Measurements from ENCODE around the gene ROR1. TPM values are rescaled to one million over a fixed set of nuclear protein-coding genes. Genes with fewer than 3 reads are reported as not detected.

Gene ROR1
- total RNA-seq, 1 experiment from 2014 or later = 37.2 TPM

GRCh38 chr1:63773496-63773814, 362 bp upstream of the ROR1 start:
- CTCF ChIA-PET = interaction anchor here (0.9 to 2.4 kb wide), 5 partner anchors 82 to 390 kb away, joined by 3 to 9 read pairs (median 7); no protein-coding TSS in a partner anchor
- peak overlapping the region; percentile 77 for H3K27ac Mint-ChIP-seq (ENCODE audit: unreplicated experiment)
- Histone ChIP-seq H3K4me3 (ENCODE audit: low read depth, low read length) (peak overlapping the region; percentile 84), H3K9me3 (no peaks in the 10 kb centered on the region), H3K36me3 (ENCODE audit: control insufficient read depth, insufficient read depth, low read length) (no peaks in the 10 kb centered on the region), H3K27me3 (replicated peaks; ENCODE audit: control insufficient read depth, insufficient read depth, low read length) (no peaks in the 10 kb centered on the region), H3K4me1 (peaks cover 13% of the 10 kb centered on the region)
- DNase-seq = no peak
- peaks cover 12% of the 10 kb centered on the region for H3K4me1 Mint-ChIP-seq (ENCODE audit: low read depth, unreplicated experiment)
- peak overlapping the region; percentile 91 for H3K4me3 Mint-ChIP-seq (ENCODE audit: unreplicated experiment)
- no TSS peak for BruUV-seq (replicated peaks)
- H3K9me3 Mint-ChIP-seq (ENCODE audit: unreplicated experiment) = no peaks in the 10 kb centered on the region
- intact Hi-C loops (cut with micrococcal nuclease; ENCODE audit: unreplicated experiment) = loop anchor here (1.0 to 10.0 kb wide), 5 partner anchors 56 to 469 kb away; no protein-coding TSS in a partner anchor
- no peaks in the 10 kb centered on the region for H3K36me3 Mint-ChIP-seq (ENCODE audit: insufficient read depth, unreplicated experiment)
- H3K27me3 Mint-ChIP-seq (ENCODE audit: insufficient read depth, unreplicated experiment) = no peaks in the 10 kb centered on the region
- POLR2A ChIA-PET = interaction anchor here (0.6 to 1.1 kb wide), 3 partner anchors 56 to 209 kb away, joined by 3 to 5 read pairs (median 3); no protein-coding TSS in a partner anchor
- TF ChIP-seq CTCF (IDR thresholded peaks at IDR 0.05; ENCODE audit: insufficient read depth in 1 of 2, low read depth in 1 of 2, low read length in 1 of 2, severe bottlenecking in 1 of 2, unreplicated experiment in 1 of 2) = no peak

- H3K36me3 ChIP-seq (ENCODE audit: control insufficient read depth, insufficient read depth, low read length) = no peaks in the 10 kb centered on the region
- H3K9me3 ChIP-seq = no peaks in the 10 kb centered on the region
- H3K4me3 ChIP-seq (ENCODE audit: low read depth, low read length) = peak overlapping the region; percentile 84
- no peak for TF ChIP-seq CTCF (IDR thresholded peaks at IDR 0.05; ENCODE audit: insufficient read depth in 1 of 2, low read depth in 1 of 2, low read length in 1 of 2, severe bottlenecking in 1 of 2, unreplicated experiment in 1 of 2)
- no TSS peak for BruUV-seq (replicated peaks)
- no peaks in the 10 kb centered on the region for H3K27me3 Mint-ChIP-seq (ENCODE audit: insufficient read depth, unreplicated experiment)
- peak overlapping the region; percentile 39 for H3K27ac Mint-ChIP-seq (ENCODE audit: unreplicated experiment)
- H3K4me1 Mint-ChIP-seq (ENCODE audit: low read depth, unreplicated experiment) = peaks cover 12% of the 10 kb centered on the region
- DNase-seq = peak in 1 of 2 experiments; percentile 28
- no peaks in the 10 kb centered on the region for H3K27me3 ChIP-seq (replicated peaks; ENCODE audit: control insufficient read depth, insufficient read depth, low read length)
- no peaks in the 10 kb centered on the region for H3K9me3 Mint-ChIP-seq (ENCODE audit: unreplicated experiment)
- H3K4me1 ChIP-seq = peaks cover 13% of the 10 kb centered on the region
- ChIA-PET POLR2A (no interaction called here), CTCF (interaction anchor here (0.8 to 1.6 kb wide), 4 partner anchors 79 to 389 kb away, joined by 3 to 10 read pairs (median 7); no protein-coding TSS in a partner anchor)
- intact Hi-C loops (cut with micrococcal nuclease; ENCODE audit: unreplicated experiment) = loop anchor here (2.0 to 10.0 kb wide), 6 partner anchors 58 to 467 kb away; no protein-coding TSS in a partner anchor
- peak overlapping the region; percentile 97 for H3K4me3 Mint-ChIP-seq (ENCODE audit: unreplicated experiment)
- H3K36me3 Mint-ChIP-seq (ENCODE audit: insufficient read depth, unreplicated experiment) = no peaks in the 10 kb centered on the region
Observed at GRCh38 chr1:63774617-63775417, 1.0 kb downstream of the ROR1 start.

DNA sequence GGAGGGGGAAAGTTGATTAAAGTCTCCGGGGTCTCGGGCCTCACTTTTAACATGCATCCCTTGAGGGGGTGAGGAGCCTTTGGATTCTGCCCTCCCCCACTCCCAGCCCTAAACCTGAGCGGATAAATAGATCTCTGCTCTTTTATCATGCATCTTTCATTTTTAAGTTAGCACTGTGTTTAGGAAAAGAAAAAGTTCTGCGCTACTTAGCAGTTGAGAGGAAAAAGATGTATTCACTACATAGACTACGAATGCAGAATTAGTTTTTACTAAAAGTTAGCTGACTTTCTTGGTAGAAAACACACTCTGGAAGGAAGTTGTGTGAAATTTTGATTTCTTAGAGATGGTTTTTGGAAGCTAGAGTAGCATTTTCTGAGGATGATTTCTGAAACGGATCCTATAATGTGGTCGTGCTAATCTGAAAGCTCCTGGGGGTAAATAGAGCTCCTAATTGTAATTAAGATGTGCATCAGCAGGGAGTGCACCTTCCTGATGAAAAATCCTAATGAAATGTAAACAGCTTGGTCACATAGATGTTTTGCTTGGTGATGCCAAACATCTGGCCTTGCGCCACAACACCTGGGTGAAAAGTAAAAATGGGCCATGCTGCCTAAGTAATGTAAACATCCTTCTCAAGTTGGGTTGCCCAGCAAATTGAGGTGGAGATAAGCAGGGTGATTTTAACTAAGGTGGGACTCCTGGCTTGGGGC, 1.8 kb downstream of the ROR1 start:
- Mint-ChIP-seq H3K4me1 (ENCODE audit: low read depth, unreplicated experiment) (peaks cover 12% of the 10 kb centered on the region), H3K27me3 (ENCODE audit: insufficient read depth, unreplicated experiment) (no peaks in the 10 kb centered on the region), H3K4me3 (ENCODE audit: unreplicated experiment) (peak overlapping the region; percentile 97), H3K9me3 (ENCODE audit: unreplicated experiment) (no peaks in the 10 kb centered on the region), H3K36me3 (ENCODE audit: insufficient read depth, unreplicated experiment) (no peaks in the 10 kb centered on the region), H3K27ac (ENCODE audit: unreplicated experiment) (peak overlapping the region; percentile 39)
- Histone ChIP-seq H3K4me3 (ENCODE audit: low read depth, low read length) (peak overlapping the region; percentile 84), H3K36me3 (ENCODE audit: control insufficient read depth, insufficient read depth, low read length) (no peaks in the 10 kb centered on the region), H3K27me3 (replicated peaks; ENCODE audit: control insufficient read depth, insufficient read depth, low read length) (no peaks in the 10 kb centered on the region), H3K4me1 (peaks cover 13% of the 10 kb centered on the region), H3K9me3 (no peaks in the 10 kb centered on the region)
- DNase-seq = no peak
- CTCF ChIA-PET = no interaction called here
- TF ChIP-seq CTCF (IDR thresholded peaks at IDR 0.05; ENCODE audit: insufficient read depth in 1 of 2, low read depth in 1 of 2, low read length in 1 of 2, severe bottlenecking in 1 of 2, unreplicated experiment in 1 of 2) = no peak
- POLR2A ChIA-PET = no interaction called here
- TSS peak; percentile 28 for BruUV-seq (replicated peaks)
- intact Hi-C loops (cut with micrococcal nuclease; ENCODE audit: unreplicated experiment) = loop anchor here (2.0 to 10.0 kb wide), 3 partner anchors 145 to 361 kb away; no protein-coding TSS in a partner anchor

Measured in Caco-2 (cell line).